HG03558 (cell line): ENCODE results near the gene IL1RN.

Experiments
- ATAC-seq: cut with Tn5 transposase; IDR thresholded peaks from one replicate; pipeline ENCODE4 v1.9.1; 2021; ENCODE audit warnings: moderate number of reproducible peaks; ENCODE audit not compliant: unreplicated experiment; ENCODE audit errors: extremely low read depth

Gene IL1RN

DNA sequence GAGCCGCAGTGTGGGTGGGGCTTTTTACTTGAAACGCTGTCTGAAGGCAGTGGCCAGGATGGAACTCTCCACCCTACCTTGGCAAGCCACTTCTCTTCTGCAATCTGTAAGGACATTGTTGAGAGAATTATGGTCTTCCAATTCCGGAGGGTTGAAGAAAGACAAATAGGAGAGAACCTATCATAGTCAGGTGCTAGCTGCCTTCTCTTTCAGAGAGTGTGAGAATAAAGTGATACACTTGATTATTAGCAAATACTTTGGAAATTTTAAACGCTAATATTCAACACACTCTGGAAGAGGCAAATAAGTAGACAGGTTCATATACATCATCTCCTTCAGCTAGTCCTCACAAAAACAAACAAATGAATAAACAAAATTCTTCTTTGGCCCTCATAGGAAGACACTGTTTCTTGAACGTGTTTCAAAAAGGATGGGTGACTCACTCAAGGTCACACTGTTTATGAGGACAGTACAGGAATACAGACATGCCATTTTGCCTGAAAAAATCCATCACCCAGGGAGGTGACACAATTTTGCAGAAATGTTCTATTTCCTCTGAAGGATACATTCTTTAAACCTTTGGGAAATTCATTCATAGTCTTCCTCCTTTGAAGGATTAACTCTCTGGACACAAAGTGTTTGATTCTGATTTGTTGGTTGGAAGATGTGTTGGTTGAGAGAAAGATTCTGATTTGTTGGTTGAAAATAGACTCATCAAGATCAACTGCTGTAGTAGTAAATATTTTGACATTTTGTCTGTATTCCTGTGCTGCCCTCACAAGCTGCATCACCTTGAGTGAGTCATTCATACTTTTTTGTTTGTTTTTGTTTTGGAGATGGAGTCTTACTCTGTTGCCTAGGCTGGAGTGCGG, 2.2 kb upstream of the IL1RN start:
- no peak for ATAC-seq

- no peak for ATAC-seq
Observed at GRCh38 chr2:113127646-113128570, 510 bp downstream of the IL1RN start.

DNA sequence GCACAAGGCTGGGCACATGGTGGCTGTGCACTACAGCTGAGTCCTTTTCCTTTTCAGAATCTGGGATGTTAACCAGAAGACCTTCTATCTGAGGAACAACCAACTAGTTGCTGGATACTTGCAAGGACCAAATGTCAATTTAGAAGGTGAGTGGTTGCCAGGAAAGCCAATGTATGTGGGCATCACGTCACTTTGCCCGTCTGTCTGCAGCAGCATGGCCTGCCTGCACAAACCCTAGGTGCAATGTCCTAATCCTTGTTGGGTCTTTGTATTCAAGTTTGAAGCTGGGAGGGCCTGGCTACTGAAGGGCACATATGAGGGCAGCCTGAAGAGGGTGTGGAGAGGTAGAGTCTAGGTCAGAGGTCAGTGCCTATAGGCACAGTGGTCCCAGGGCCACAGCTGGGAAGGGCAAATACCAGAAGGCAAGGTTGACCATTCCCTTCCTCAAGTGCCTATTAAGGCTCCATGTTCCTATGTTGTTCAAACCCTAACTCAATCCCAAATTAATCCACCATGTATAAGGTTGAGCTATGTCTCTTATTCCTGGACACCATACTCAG, 2.2 kb downstream of the IL1RN start:
- ATAC-seq: no peak

GRCh38 chr2:113131352-113132185, 4.2 kb downstream of the IL1RN start:
- ATAC-seq: no peak

GRCh38 chr2:113132414-113133021, 5.1 kb downstream of the IL1RN start:
- no peak for ATAC-seq

DNA sequence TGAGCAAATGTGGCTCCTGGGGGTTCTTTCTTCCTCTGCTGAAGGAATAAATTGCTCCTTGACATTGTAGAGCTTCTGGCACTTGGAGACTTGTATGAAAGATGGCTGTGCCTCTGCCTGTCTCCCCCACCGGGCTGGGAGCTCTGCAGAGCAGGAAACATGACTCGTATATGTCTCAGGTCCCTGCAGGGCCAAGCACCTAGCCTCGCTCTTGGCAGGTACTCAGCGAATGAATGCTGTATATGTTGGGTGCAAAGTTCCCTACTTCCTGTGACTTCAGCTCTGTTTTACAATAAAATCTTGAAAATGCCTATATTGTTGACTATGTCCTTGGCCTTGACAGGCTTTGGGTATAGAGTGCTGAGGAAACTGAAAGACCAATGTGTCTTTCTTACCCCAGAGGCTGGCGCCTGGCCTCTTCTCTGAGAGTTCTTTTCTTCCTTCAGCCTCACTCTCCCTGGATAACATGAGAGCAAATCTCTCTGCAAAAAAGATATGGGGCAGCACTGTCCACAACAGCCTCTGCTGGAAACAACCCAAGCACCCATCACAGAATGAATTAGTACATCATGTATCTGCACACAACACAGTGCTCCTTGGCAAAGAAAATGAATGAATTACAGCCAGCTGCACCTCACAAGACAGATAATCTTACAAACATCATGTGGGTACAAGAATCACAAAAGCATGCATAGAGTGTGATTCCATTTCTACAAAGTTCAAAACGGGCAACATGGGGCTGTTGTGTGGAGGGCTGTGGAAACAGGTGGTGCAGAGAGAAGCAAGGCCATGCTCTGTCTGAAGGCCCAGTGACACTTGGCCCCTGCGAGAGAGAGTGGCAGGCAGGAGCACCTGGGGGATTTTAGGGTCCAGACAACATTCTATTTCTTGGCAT, 6.6 kb downstream of the IL1RN start:
- no peak for ATAC-seq

DNA sequence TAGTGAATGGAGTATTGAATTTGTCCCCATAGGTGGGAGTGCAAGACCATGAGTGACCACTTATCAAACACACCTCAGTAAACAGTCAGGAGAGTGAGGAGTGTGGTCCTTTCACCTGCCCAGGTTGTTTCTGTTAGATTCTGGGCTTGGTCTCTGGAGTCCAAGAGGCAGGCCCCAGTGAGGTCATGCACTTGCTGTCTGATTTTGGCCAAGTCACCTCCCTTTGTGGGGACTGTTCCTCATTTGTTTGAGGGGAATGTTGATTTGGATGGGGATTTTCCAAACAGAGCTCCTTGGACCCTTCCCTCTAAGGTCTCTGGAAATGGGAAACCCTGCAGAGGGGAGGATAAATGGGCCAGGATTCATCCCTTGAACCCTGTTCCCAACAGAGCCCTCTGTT, 7.3 kb downstream of the IL1RN start:
- no peak for ATAC-seq

DNA sequence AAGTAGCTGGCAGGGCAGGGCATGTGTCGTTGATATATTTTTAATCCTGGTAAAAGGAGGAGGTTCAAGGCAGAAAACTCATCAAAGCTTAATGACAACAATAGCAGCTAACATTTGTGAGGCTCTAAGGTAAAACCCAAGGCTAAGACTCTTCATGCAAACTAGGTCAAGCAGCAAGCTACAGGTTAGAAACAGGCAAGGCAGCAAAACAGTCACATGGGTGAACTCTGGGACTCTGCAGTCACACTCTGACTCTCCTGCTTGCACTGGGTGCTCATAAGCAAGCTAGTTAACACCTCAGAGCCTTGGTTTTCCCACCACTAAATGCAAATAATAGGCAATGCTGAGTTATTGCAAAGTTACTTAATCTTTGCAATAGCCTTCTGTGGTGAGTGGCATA, 7.9 kb downstream of the IL1RN start:
- no peak for ATAC-seq

DNA sequence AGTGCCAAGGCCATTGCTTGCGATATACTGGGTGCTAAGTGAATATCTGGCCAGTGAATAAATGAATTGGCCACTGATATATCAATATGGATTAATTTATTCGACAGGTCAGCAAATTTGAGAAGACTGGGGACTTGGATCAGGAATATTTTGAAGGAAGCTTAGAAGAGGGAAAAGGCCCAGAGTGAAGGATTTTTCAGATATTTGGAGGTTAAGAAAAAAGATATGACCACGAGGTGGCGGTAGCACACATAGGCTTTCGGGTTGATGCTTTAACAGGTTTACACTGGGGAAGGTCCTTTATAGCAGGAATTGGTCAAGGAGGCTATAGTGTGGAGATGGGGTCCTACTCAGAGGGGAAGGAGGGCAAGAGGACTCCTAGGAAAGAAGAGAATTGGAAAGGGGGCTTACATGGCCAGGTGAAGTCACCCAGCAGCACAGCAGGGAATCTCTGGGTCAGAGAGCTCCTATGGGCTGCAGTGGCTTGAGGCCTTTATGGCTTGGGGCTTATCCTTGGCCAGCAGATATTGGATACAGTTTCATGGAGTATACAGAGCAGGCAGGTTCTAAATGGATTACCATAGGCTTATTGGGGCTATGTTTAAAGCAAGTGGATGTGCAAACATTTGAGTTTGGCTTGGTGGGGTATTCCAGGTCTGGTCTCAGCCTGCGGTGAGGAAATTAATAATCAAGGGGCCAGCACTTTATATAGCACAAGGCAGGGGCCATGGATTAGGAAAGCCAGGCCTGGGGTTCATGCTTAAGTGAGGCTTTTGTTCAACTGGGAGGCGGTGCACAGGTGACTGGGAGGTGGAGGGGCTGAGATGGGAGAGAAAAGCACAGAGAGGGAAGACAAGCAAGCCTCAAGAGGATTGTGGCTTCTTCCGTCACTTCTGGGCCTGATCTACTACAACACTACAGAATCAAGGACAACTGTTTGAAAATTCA, 9.7 kb downstream of the IL1RN start:
- ATAC-seq: no peak

DNA sequence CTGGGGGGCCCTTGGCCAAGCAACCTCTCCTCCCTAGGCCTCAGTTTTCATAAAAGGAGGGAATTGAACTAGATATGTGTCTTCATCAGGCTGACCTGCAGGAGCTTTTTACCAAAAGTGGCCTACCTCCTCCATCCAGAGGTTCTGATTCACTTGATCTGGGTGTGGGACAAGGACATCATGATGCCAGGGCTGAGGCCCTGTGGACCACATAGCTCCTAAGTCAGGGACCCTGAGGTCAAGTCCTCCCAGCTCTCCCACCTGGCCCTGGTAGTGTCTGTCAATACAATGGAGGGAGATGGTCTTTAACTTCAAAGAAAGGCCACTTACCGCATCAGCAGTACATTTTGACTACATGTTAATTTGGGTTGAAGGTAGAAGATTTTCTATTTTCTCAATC, 10.4 kb downstream of the IL1RN start:
- ATAC-seq: no peak

DNA sequence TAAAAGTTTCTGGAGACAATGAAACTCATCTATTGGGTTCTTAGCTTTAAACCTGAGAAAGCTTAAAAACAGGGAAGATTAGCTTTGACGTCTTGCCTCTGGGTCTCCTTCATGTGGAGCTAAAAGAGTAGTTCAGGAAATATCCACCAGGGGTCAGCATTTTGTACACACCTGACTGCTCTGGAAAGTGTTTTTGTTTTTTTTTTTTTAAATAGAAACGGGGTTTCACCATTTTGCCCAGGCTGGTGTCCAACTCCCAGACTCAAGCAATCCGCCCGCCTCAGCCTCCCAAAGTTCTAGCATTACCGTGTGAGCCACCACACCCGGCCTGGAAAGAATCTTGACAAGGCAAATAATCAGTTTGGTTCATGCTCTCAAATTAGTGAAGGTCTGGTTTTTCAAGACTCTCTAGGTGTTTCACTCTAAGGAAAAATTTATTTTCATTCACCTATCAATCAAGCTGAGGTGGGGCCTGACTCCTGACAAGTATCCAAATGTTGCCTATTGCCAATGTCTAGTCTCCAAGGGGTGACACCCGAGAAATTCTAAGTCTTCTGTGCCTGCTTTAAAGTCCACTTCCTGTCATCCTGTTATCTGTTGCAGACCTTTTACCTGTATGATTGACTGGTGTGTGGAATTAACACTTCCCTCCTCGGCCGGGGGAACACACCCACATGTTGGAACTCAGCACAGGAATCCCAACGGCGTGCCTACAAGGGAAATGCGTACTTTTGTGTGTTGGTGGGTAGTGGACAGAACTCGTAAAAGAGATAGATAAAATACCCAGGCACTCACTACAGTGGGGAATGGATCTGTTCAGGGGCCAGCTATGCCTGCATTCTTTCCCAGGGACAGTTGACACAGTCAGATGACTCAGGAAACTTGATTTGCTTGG, 11.3 kb downstream of the IL1RN start:
- ATAC-seq: no peak

DNA sequence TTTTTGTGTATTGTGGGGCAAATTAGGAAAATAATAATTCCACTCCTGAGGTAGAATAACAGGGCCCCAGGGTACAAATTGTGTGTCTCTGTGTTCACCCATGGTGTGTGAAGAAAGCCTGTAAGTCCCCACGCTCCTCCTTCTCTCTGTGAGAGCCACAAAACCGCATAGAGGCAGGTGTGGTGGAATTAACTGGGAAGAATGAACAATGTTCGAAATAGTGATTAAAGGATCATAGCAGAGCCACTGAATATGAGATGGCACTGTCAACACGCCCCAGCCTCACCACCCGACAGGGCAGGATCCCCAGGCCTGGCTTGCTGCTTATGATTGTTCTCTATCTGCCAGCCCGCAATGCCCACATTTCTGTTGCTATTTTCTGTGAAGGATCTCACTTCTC, 14.1 kb downstream of the IL1RN start:
- no peak for ATAC-seq

- ATAC-seq: no peak
Observed at GRCh38 chr2:113142290-113142689, 14.9 kb downstream of the IL1RN start.

- ATAC-seq: no peak
Observed at GRCh38 chr2:113144259-113144658, 16.9 kb downstream of the IL1RN start.

- ATAC-seq: no peak
Observed at GRCh38 chr2:113148606-113149552, 21.5 kb downstream of the IL1RN start.
